Gastroesophageal sphincter (tissue), 4 donors: Measurements from ENCODE around the gene NUP210L. TPM values are rescaled to one million over a fixed set of nuclear protein-coding genes. Genes with fewer than 3 reads are reported as not detected.

Source experiments
- ATAC-seq: fragments of 150-250 bp; one replicate; pipeline ENCODE4 v1.9.1; 2016; ENCODE audit warnings: mild to moderate bottlenecking, moderate library complexity
- H3K27ac ChIP-seq, 4 donors: fragments of 200-600 bp; sonication (generic) in 3 of 4; 1 replicate in 3 of 4; 2 replicates in 1 of 4; pipeline ENCODE4 v1.5.1; 2016 to 2019
- H3K27me3 ChIP-seq: fragments of 200-600 bp; sonication (generic); one replicate; pipeline ENCODE4 v1.5.1; 2019
- H3K36me3 ChIP-seq, 2 donors: fragments of 200-600 bp; sonication (generic); one replicate each; pipeline ENCODE4 v1.5.1; 2019; ENCODE audit warnings: control low read depth in 1 of 2
- H3K4me1 ChIP-seq, 3 donors: fragments of 200-600 bp; sonication (generic); 1 replicate in 2 of 3; 2 replicates in 1 of 3; pipeline ENCODE4 v1.5.1; 2016 to 2019; ENCODE audit warnings: control low read depth in 2 of 3
- H3K4me3 ChIP-seq, 2 donors: fragments of 200-600 bp; sonication (generic); one replicate each; pipeline ENCODE4 v1.5.1; 2019; ENCODE audit warnings: mild to moderate bottlenecking in 1 of 2, moderate library complexity in 1 of 2
- H3K9me3 ChIP-seq, 3 donors: fragments of 200-600 bp; sonication (generic); one replicate each; pipeline ENCODE4 v1.5.1; 2017 to 2019; ENCODE audit warnings: control low read depth in 2 of 3
- CTCF ChIP-seq, 4 experiments: fragments of 200-600 bp in 2 of 4; fragments of 450-650 bp in 2 of 4; sonication (generic) in 1 of 4; IDR thresholded peaks; one replicate each; pipeline ENCODE4 v1.5.1; 2017 to 2019; ENCODE audit warnings: antibody characterized with exemption in 4 of 4, mild to moderate bottlenecking in 2 of 4, moderate library complexity in 2 of 4
- EP300 ChIP-seq: sonication (generic); formaldehyde crosslinking; IDR thresholded peaks from one replicate; pipeline ENCODE4 v1.6.1; 2017; ENCODE audit warnings: antibody characterized with exemption, mild to moderate bottlenecking
- POLR2A ChIP-seq, 2 donors: fragments of 450-650 bp; IDR thresholded peaks; one replicate each; pipeline ENCODE4 v1.6.1; 2017; ENCODE audit warnings: antibody characterized with exemption in 2 of 2, mild to moderate bottlenecking in 2 of 2, moderate library complexity in 1 of 2
- POLR2AphosphoS5 ChIP-seq: sonication (generic); formaldehyde crosslinking; IDR thresholded peaks from one replicate; pipeline ENCODE4 v1.6.1; 2017; ENCODE audit warnings: antibody characterized with exemption
- WGBS, 2 donors: methylation state at CpG; one replicate each; pipeline ENCODE4 v1.1.5; 2018; ENCODE audit warnings: low coverage in 1 of 2; 5-methylcytosine and 5-hydroxymethylcytosine counted together
- total RNA-seq, 4 donors: library from RNA; depleted of rRNA; stranded (reverse); fragments of >200 nt; gene quantifications; one replicate each; pipeline ENCODE4 v1.1.0, GENCODE V29; 2016

Gene NUP210L
- total RNA-seq, 4 donors from 2014 or later = not detected

- Histone ChIP-seq H3K36me3 (no peaks in the 10 kb centered on the region), H3K4me1 (peaks cover 0 to under 1% (median 0%) of the 10 kb centered on the region in 3 donors), H3K27ac (no peak overlapping the region), H3K27me3 (no peaks in the 10 kb centered on the region), H3K4me3 (no peak overlapping the region), H3K9me3 (no peaks in the 10 kb centered on the region)
- TF ChIP-seq POLR2AphosphoS5 (no peak), EP300 (no peak), POLR2A (IDR thresholded peaks at IDR 0.05) (no peak), CTCF (IDR thresholded peaks at IDR 0.05) (peak in 3 of 4 experiments; percentile 8 to 14 (median 13))
- WGBS, 2 donors = 60 to 94% methylated on average over 1 to 2 of the region's 2 CpGs
- ATAC-seq = no peak
These were observed 8.9 kb downstream of the NUP210L start for GRCh38 chr1:154145986-154146385.

GRCh38 chr1:154142358-154142757 is 12.5 kb downstream of the NUP210L start:
- Histone ChIP-seq H3K4me1 (no peaks in the 10 kb centered on the region), H3K27ac (no peak overlapping the region), H3K27me3 (no peaks in the 10 kb centered on the region), H3K9me3 (no peaks in the 10 kb centered on the region), H3K4me3 (no peak overlapping the region), H3K36me3 (no peaks in the 10 kb centered on the region)
- no peak for TF ChIP-seq EP300
- TF ChIP-seq POLR2A (IDR thresholded peaks at IDR 0.05) = no peak
- TF ChIP-seq CTCF (IDR thresholded peaks at IDR 0.05) = no peak
- no peak for TF ChIP-seq POLR2AphosphoS5
- 100% methylated on average over 1 to 2 of the region's 6 CpGs for WGBS, 2 donors
- no peak for ATAC-seq

GRCh38 chr1:154141240-154141639 is 13.6 kb downstream of the NUP210L start:
- TF ChIP-seq POLR2AphosphoS5 = no peak
- H3K4me3 ChIP-seq = no peak overlapping the region
- no peak for ATAC-seq
- H3K36me3 ChIP-seq = no peaks in the 10 kb centered on the region
- H3K9me3 ChIP-seq = no peaks in the 10 kb centered on the region
- H3K27me3 ChIP-seq = no peaks in the 10 kb centered on the region
- H3K27ac ChIP-seq = no peak overlapping the region
- WGBS, 2 donors = 14 to 29% methylated on average over 2 to 3 of the region's 3 CpGs
- no peaks in the 10 kb centered on the region for H3K4me1 ChIP-seq

- H3K4me1 ChIP-seq = no peaks in the 10 kb centered on the region
- H3K9me3 ChIP-seq = no peaks in the 10 kb centered on the region
- H3K36me3 ChIP-seq = no peaks in the 10 kb centered on the region
- H3K27me3 ChIP-seq = no peaks in the 10 kb centered on the region
- no peak overlapping the region for H3K4me3 ChIP-seq
- 74 to 85% methylated on average over 3 of the region's 3 CpGs for WGBS, 2 donors
- no peak for ATAC-seq
- no peak overlapping the region for H3K27ac ChIP-seq
- TF ChIP-seq EP300 (no peak), CTCF (IDR thresholded peaks at IDR 0.05) (no peak)
These were observed 17.0 kb downstream of the NUP210L start for GRCh38 chr1:154137888-154138287.

GRCh38 chr1:154133256-154133655 is 21.6 kb downstream of the NUP210L start:
- ATAC-seq = no peak
- 91% methylated on average over 1 of the region's 2 CpGs; no CpG with 5 or more reads in 1 of the 2 donors for WGBS, 2 donors
- Histone ChIP-seq H3K4me1 (no peaks in the 10 kb centered on the region), H3K27ac (no peak overlapping the region), H3K9me3 (no peaks in the 10 kb centered on the region), H3K4me3 (no peak overlapping the region), H3K36me3 (no peaks in the 10 kb centered on the region), H3K27me3 (no peaks in the 10 kb centered on the region)
- TF ChIP-seq CTCF (IDR thresholded peaks at IDR 0.05) = no peak
- TF ChIP-seq EP300 = no peak
- no peak for TF ChIP-seq POLR2A (IDR thresholded peaks at IDR 0.05)
- no peak for TF ChIP-seq POLR2AphosphoS5
